Endothelial cell (in vitro differentiated cells): Measurements from ENCODE around the gene MRPL16. TPM values are rescaled to one million over a fixed set of nuclear protein-coding genes. Genes with fewer than 3 reads are reported as not detected.
A peak's percentile ranks its signal among the peaks of the same experiment; 100 is the strongest.

Experiments
- DNase-seq: peaks from one replicate; pipeline ENCODE4 v3.0.0; 2021; ENCODE audit warnings: low spot score
- H3K27ac Mint-ChIP-seq: one replicate; pipeline ENCODE4 v1.8.0; 2021; ENCODE audit warnings: mixed read lengths, inconsistent platforms; ENCODE audit not compliant: unreplicated experiment
- H3K27me3 Mint-ChIP-seq: one replicate; pipeline ENCODE4 v1.8.0; 2021; ENCODE audit warnings: mild to moderate bottlenecking, moderate library complexity, mixed read lengths, inconsistent platforms; ENCODE audit not compliant: unreplicated experiment
- H3K36me3 Mint-ChIP-seq: one replicate; pipeline ENCODE4 v1.8.0; 2021; ENCODE audit warnings: mild to moderate bottlenecking, low read depth, mixed read lengths, inconsistent platforms; ENCODE audit not compliant: unreplicated experiment
- H3K4me1 Mint-ChIP-seq: one replicate; pipeline ENCODE4 v1.8.0; 2021; ENCODE audit warnings: mild to moderate bottlenecking, mixed read lengths, inconsistent platforms; ENCODE audit not compliant: unreplicated experiment
- H3K4me3 Mint-ChIP-seq: one replicate; pipeline ENCODE4 v1.8.0; 2021; ENCODE audit warnings: mild to moderate bottlenecking, mixed read lengths, inconsistent platforms; ENCODE audit not compliant: unreplicated experiment
- H3K9me3 Mint-ChIP-seq: one replicate; pipeline ENCODE4 v1.8.0; 2021; ENCODE audit warnings: mixed read lengths, inconsistent platforms; ENCODE audit not compliant: unreplicated experiment
- total RNA-seq: library from RNA; stranded (reverse); fragmentation: NEBNext Ultra II Directional; extraction: Animal tissue kit (Norgen Biotek cat#: 25700); gene quantifications from one replicate; pipeline ENCODE4 v1.2.1, GENCODE V29; 2021; ENCODE audit not compliant: unreplicated experiment
- TF ChIP-seq, protein P1 (sequence below): fragments of 200-600 bp; sonication (generic); IDR thresholded peaks from one replicate; pipeline ENCODE4 v1.5.0; 2021; ENCODE audit warnings: antibody characterized with exemption; ENCODE audit not compliant: unreplicated experiment

MRPL16 gene
- total RNA-seq, 1 donor from 2014 or later: 47.2 TPM

DNA sequence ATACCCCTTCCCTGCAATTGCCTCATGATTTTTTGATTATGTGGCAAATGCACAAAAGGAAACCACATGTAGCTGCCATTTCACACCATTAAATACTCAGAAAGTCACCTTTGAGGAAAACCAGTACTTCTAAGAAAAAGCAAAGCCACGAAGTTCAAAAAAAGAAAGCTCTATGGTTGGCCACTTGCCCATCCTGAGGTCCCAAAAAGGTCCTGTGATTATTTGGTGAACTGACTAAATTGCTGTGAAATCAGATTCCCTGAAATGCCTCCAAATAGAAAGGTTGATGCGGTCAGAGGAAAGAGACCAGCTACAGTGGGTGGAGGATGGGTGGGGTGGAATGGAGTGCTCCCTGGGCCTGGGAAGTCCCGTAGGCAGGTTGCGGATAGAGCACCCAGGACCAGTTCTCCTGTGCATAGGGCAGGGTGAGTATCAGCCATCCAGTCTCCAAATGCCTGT lies 26.9 kb downstream of the MRPL16 start:
- TF ChIP-seq, protein P1, sequence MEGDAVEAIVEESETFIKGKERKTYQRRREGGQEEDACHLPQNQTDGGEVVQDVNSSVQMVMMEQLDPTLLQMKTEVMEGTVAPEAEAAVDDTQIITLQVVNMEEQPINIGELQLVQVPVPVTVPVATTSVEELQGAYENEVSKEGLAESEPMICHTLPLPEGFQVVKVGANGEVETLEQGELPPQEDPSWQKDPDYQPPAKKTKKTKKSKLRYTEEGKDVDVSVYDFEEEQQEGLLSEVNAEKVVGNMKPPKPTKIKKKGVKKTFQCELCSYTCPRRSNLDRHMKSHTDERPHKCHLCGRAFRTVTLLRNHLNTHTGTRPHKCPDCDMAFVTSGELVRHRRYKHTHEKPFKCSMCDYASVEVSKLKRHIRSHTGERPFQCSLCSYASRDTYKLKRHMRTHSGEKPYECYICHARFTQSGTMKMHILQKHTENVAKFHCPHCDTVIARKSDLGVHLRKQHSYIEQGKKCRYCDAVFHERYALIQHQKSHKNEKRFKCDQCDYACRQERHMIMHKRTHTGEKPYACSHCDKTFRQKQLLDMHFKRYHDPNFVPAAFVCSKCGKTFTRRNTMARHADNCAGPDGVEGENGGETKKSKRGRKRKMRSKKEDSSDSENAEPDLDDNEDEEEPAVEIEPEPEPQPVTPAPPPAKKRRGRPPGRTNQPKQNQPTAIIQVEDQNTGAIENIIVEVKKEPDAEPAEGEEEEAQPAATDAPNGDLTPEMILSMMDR: no peak
- Mint-ChIP-seq H3K27ac (no peak overlapping the region), H3K9me3 (no peaks in the 10 kb centered on the region), H3K36me3 (peaks cover 68% of the 10 kb centered on the region), H3K27me3 (peaks cover 1% of the 10 kb centered on the region), H3K4me1 (peaks cover 55% of the 10 kb centered on the region), H3K4me3 (no peak overlapping the region)
- DNase-seq: no peak

DNA sequence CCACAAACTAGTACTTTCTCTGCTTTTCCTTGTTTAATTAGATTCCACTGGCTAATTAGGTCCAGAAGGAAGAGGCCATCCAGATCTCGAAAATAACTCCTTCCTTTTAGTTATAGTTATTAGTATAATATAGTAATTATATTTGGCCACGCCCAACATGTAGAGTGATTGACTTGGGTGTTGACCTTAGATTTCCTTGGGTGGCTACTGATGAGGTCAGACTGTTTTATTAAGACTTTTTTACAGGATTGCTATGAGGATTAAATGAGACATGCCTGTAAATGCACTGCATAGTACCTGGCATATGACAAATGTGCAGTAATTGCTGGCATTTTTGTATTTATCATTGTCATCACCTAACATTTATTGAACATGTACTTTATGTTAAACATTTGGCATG lies 28.5 kb downstream of the MRPL16 start:
- Mint-ChIP-seq H3K27me3 (peaks cover 1% of the 10 kb centered on the region), H3K9me3 (no peaks in the 10 kb centered on the region), H3K36me3 (peaks cover 66% of the 10 kb centered on the region), H3K4me3 (peak overlapping the region; percentile 6), H3K27ac (no peak overlapping the region), H3K4me1 (peaks cover 53% of the 10 kb centered on the region)
- no peak for DNase-seq
- TF ChIP-seq, protein P1: no peak

DNA sequence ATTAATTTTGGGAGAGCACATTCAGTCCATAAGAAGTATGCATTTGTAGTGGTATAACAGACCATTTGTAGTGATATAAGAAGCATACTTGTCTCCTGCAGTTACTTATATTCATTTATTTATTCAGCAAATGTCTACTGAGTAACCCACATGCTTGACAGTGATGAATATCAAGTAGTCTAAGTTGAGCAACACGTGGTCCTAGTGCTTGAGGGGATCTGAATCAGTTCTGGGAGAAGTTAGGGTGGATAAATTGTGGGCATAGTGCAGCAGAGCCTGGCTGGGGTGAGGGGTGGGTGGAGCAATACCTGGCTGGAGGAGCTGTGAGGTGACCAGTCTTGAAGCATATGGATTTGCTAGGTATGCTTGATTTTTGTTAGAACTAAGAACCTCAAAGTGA lies 31.1 kb downstream of the MRPL16 start:
- peaks cover 42% of the 10 kb centered on the region for H3K4me1 Mint-ChIP-seq
- H3K9me3 Mint-ChIP-seq: no peaks in the 10 kb centered on the region
- H3K27me3 Mint-ChIP-seq: peaks cover 1% of the 10 kb centered on the region
- TF ChIP-seq, protein P1: no peak
- no peak for DNase-seq
- no peak overlapping the region for H3K27ac Mint-ChIP-seq
- peaks cover 67% of the 10 kb centered on the region for H3K36me3 Mint-ChIP-seq
- no peak overlapping the region for H3K4me3 Mint-ChIP-seq

- H3K36me3 Mint-ChIP-seq: peaks cover 64% of the 10 kb centered on the region
- peaks cover 48% of the 10 kb centered on the region for H3K4me1 Mint-ChIP-seq
- H3K4me3 Mint-ChIP-seq: no peak overlapping the region
These were observed 32.5 kb downstream of the MRPL16 start for GRCh38 chr11:59778122-59778521.

DNA sequence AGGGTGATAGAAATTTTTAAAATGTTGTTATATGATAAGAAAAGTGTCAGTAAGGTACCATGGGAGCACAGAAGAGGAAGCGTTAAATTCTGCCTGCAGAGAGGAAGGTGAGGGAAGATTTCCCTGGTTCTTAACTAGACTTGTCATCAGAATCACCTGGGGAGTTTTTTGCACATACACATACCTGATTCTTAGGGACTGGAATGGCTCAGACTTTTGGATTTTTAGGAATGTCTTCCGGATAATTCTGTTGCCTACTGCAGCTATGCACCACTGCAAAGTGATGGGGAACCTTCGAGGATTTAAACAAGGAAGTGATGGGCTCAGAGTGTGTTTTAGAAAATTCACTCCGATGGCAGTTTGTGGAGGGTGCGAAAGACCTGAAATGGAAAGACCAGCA lies 33.5 kb downstream of the MRPL16 start:
- no peak overlapping the region for H3K4me3 Mint-ChIP-seq
- no peak for DNase-seq

More at GRCh38 chr11:59778122-59778521, 32.5 kb downstream of the MRPL16 start:
- TF ChIP-seq, protein P1: no peak
- no peak overlapping the region for H3K27ac Mint-ChIP-seq
- H3K9me3 Mint-ChIP-seq: no peaks in the 10 kb centered on the region
- DNase-seq: no peak
- H3K27me3 Mint-ChIP-seq: peaks cover 1% of the 10 kb centered on the region

More for the DNA sequence above, 33.5 kb downstream of the MRPL16 start:
- TF ChIP-seq, protein P1: no peak
- Mint-ChIP-seq H3K27ac (no peak overlapping the region), H3K27me3 (peaks cover 1% of the 10 kb centered on the region), H3K9me3 (no peaks in the 10 kb centered on the region), H3K4me1 (peaks cover 58% of the 10 kb centered on the region), H3K36me3 (peaks cover 65% of the 10 kb centered on the region)
